Smooth muscle cell (in vitro differentiated cells): Measurements from ENCODE around the gene SOX4. TPM values are rescaled to one million over a fixed set of nuclear protein-coding genes. Genes with fewer than 3 reads are reported as not detected.

Experiments used
- DNase-seq: peaks from one replicate; lab custom pipeline; 2025; ENCODE audit not compliant: unreplicated experiment; lab: John Stamatoyannopoulos, UW
- H2AFZ ChIP-seq: fragments of 200-600 bp; sonication (generic); 2 replicates; pipeline ENCODE4 v1.6.0; 2016; ENCODE audit warnings: antibody characterized with exemption, low read depth, mild to moderate bottlenecking
- H3F3A ChIP-seq: fragments of 200-600 bp; sonication (generic); 2 replicates; pipeline ENCODE4 v1.6.0; 2017; ENCODE audit warnings: antibody characterized with exemption, low read depth
- H3K27ac ChIP-seq: fragments of 200-600 bp; sonication (generic); 2 replicates; pipeline ENCODE4 v1.5.1; 2016; ENCODE audit warnings: low read depth, mild to moderate bottlenecking
- H3K27me3 ChIP-seq: fragments of 200-600 bp; sonication (generic); 2 replicates; pipeline ENCODE4 v1.6.1; 2016; ENCODE audit warnings: low read depth, mild to moderate bottlenecking
- H3K36me3 ChIP-seq: fragments of 200-600 bp; sonication (generic); 2 replicates; pipeline ENCODE4 v1.5.1; 2016; ENCODE audit warnings: low read depth
- H3K4me1 ChIP-seq: fragments of 200-600 bp; sonication (generic); 2 replicates; pipeline ENCODE4 v1.5.1; 2016; ENCODE audit warnings: low read depth
- H3K4me2 ChIP-seq: fragments of 200-600 bp; sonication (generic); 2 replicates; pipeline ENCODE4 v1.6.0; 2016; ENCODE audit warnings: mild to moderate bottlenecking
- H3K4me3 ChIP-seq: fragments of 200-600 bp; sonication (generic); 2 replicates; pipeline ENCODE4 v1.5.1; 2016; ENCODE audit warnings: mild to moderate bottlenecking
- H3K79me2 ChIP-seq: fragments of 200-600 bp; sonication (generic); 2 replicates; pipeline ENCODE4 v1.6.0; 2016; ENCODE audit warnings: low read depth, mild to moderate bottlenecking
- H3K9ac ChIP-seq: fragments of 200-600 bp; sonication (generic); 2 replicates; pipeline ENCODE4 v1.6.0; 2016; ENCODE audit warnings: low read depth
- H3K9me3 ChIP-seq: fragments of 200-600 bp; sonication (generic); replicated peaks from 2 replicates; pipeline ENCODE4 v1.5.1; 2016; ENCODE audit warnings: low read depth
- H4K20me1 ChIP-seq: fragments of 200-600 bp; sonication (generic); 2 replicates; pipeline ENCODE4 v1.6.0; 2016; ENCODE audit warnings: low read depth
- WGBS: methylation state at CpG from one replicate; pipeline ENCODE4 v1.1.7; 2016; ENCODE audit warnings: low lambda C conversion rate; 5-methylcytosine and 5-hydroxymethylcytosine counted together
- polyA plus RNA-seq: library from polyadenylated mRNA; unstranded; fragments of >200 nt; fragmentation: Nextera tagmentation; extraction: Ambion mirVana; gene quantifications from 2 replicates; pipeline ENCODE4 v1.2.1, GENCODE V29; 2016
- total RNA-seq: library from RNA; depleted of rRNA; stranded (reverse); fragments of >200 nt; gene quantifications from 2 replicates; pipeline ENCODE4 v1.2.3, GENCODE V29; 2014
- TF ChIP-seq, protein P1 (sequence below): fragments of 200-600 bp; sonication (generic); IDR thresholded peaks from 2 replicates; pipeline ENCODE4 v1.5.1; 2017; ENCODE audit warnings: borderline replicate concordance, mild to moderate bottlenecking, antibody characterized with exemption; ENCODE audit not compliant: insufficient read depth, poor library complexity, severe bottlenecking

SOX4 gene
- total and polyA plus RNA-seq, 2 experiments from 2014 or later, result 91.9 to 109 TPM

DNA sequence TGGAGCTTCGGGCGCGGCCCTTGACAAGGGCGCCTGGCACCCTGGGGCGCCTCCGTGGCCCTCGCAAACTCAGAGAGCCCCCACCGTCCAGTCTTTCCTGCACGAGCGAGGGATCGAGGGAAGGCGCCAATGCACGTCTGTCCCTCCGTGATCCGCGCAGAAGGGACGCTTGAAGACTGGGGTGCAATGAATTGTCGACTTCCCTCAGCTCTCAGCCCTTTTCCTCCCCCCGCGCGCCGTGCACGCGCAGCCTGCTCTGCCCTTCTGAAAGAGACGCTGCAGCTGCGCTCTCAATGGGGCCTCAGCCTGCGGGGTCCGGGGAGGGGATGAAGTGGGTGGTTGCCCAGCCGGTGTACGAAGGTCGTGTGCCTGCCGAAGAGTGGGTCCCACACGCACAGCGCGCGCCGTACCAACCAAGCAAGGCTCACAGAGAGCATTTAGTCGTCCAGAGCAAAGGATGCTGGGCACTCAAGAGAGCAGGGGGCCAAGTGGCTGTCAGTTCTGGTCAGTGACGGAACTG lies 5.5 kb upstream of the SOX4 start:
- Histone ChIP-seq H3K27me3 (no peaks in the 10 kb centered on the region), H3K4me1 (peaks cover 1% of the 10 kb centered on the region), H3K79me2 (no peaks in the 10 kb centered on the region), H3K9ac (peak overlapping the region; percentile 25), H4K20me1 (no peaks in the 10 kb centered on the region), H3K9me3 (no peaks in the 10 kb centered on the region), H3K4me2 (peak overlapping the region; percentile 90), H2AFZ (peak overlapping the region; percentile 88), H3F3A (peaks cover 4% of the 10 kb centered on the region), H3K36me3 (no peaks in the 10 kb centered on the region), H3K27ac (peak overlapping the region; percentile 74), H3K4me3 (peak overlapping the region; percentile 67)
- DNase-seq, result peak; percentile 61
- 2% methylated on average over 37 of the region's 39 CpGs for WGBS
- TF ChIP-seq, protein P1, sequence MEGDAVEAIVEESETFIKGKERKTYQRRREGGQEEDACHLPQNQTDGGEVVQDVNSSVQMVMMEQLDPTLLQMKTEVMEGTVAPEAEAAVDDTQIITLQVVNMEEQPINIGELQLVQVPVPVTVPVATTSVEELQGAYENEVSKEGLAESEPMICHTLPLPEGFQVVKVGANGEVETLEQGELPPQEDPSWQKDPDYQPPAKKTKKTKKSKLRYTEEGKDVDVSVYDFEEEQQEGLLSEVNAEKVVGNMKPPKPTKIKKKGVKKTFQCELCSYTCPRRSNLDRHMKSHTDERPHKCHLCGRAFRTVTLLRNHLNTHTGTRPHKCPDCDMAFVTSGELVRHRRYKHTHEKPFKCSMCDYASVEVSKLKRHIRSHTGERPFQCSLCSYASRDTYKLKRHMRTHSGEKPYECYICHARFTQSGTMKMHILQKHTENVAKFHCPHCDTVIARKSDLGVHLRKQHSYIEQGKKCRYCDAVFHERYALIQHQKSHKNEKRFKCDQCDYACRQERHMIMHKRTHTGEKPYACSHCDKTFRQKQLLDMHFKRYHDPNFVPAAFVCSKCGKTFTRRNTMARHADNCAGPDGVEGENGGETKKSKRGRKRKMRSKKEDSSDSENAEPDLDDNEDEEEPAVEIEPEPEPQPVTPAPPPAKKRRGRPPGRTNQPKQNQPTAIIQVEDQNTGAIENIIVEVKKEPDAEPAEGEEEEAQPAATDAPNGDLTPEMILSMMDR, result no peak

DNA sequence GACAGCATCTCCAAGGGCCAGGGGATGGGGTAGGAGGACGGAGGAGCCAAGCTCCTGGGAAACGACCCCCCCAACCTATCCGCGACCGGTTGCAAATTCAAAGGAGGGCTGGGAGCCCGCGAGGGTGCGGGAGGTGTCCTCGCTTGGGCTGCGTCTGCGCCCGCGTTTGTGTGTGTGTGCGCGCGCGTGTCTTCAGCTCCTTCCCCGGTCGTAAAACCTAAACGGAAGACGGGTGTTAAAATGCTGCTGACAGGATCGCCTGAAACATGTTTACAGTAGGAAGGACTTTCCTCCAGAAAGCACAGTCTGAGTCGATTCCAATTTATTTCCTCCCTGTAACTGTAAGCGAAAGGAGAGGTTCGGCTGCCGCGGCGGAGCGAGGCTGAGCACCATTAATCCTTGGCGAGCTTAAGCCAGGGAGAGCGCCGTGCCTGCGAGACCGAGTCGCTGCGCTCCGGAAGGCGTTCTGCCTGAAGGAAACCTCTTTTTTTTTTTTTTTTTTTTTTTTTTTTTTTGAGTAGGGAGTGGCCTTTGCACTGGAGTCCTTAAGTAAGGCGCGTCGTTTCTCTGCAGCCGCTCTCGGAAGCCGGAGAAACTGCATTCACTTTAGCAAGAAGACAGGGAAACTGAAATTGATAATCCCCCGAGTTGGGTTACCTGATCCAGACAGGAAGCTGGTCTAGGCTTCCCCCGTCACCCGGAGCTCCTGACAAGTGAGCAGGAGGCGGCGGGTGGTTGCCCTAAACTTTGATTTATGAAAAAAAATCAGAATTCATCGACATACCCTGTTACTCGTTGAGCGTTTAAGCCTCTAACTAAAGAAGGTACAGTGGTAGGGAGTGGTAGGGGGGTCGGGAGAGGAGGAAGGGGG lies 4.8 kb upstream of the SOX4 start:
- Histone ChIP-seq H2AFZ (peak overlapping the region; percentile 88), H3K27me3 (no peaks in the 10 kb centered on the region), H3K9ac (peak overlapping the region; percentile 50), H3K27ac (peak overlapping the region; percentile 74), H4K20me1 (peaks cover 2% of the 10 kb centered on the region), H3K36me3 (no peaks in the 10 kb centered on the region), H3K9me3 (no peaks in the 10 kb centered on the region), H3F3A (peaks cover 4% of the 10 kb centered on the region), H3K79me2 (no peaks in the 10 kb centered on the region), H3K4me1 (peaks cover 3% of the 10 kb centered on the region), H3K4me2 (peak overlapping the region; percentile 90), H3K4me3 (peak overlapping the region; percentile 67)
- WGBS, result under 1% methylated on average over 53 of the region's 53 CpGs
- peak; percentile 61 for DNase-seq
- TF ChIP-seq, protein P1, result no peak

DNA sequence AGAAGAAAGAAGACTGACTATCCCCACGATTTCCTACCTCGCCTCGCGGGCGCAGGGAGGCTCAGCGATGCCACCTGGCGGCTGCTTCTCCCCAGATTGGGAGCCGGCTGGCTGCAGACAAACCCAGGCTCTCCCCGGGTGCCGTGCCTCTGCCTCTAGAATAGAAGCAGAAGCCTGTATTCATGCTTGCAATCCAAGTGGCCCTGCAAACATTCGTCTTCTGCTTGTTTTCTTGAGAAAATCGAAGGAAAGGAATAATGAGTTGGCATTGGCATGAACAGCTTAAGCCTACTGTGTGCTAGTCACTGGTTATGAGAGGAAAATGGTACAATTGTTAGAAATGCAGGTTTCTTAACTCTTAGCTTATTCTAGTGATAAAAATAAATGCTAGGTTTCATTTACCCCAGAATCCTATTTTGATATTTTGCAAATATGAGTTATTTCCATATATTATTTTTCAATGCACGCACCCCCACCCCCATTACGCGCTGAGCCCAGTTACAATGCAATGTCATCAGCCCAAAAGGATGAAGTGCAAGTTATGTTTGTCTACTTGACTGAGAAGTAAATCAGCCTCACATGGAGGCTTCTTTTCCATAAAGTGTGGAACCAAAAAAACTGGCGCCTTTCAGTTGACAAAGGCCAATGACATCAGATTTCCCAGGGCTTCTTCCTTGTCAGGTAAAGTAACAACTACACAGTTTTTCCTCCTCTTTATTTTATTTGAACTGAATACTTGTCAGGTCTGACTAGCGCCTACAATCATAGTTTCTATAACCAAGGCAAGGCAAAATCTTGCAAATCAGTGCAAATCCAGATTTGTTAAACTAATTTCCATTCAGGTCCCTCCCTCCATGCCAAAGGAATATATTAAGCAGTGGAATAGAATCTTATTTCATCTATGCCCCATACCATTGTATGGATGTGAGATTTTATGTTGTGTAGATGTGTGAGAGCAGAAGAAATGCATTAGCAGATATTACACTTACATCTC lies 3.9 kb upstream of the SOX4 start:
- H4K20me1 ChIP-seq, result peaks cover 11% of the 10 kb centered on the region
- peak overlapping the region; percentile 74 for H3K27ac ChIP-seq
- TF ChIP-seq, protein P1, result peak; percentile 87
- H2AFZ ChIP-seq, result peak overlapping the region; percentile 88
- no peaks in the 10 kb centered on the region for H3K27me3 ChIP-seq
- H3K9me3 ChIP-seq, result no peaks in the 10 kb centered on the region
- H3K4me3 ChIP-seq, result peak overlapping the region; percentile 67
- H3K9ac ChIP-seq, result no peak overlapping the region
- H3K4me2 ChIP-seq, result peak overlapping the region; percentile 90
- H3K36me3 ChIP-seq, result no peaks in the 10 kb centered on the region
- whole genome bisulfite sequencing, result 25% methylated on average over 17 of the region's 17 CpGs
- peaks cover 9% of the 10 kb centered on the region for H3K79me2 ChIP-seq
- peaks cover 3% of the 10 kb centered on the region for H3K4me1 ChIP-seq
- peaks cover 6% of the 10 kb centered on the region for H3F3A ChIP-seq
- DNase-seq, result peak; percentile 57
